HepG2 (cell line): ENCODE results near the gene ICAM3. TPM values are rescaled to one million over a fixed set of nuclear protein-coding genes. Genes with fewer than 3 reads are reported as not detected.

Experiments
- HDAC1 ChIP-seq: sonication (generic); formaldehyde crosslinking; IDR thresholded peaks from 2 replicates; pipeline ENCODE4 v1.5.1; 2020; ENCODE audit warnings: mild to moderate bottlenecking, missing genetic modification reagents
- HIVEP1 ChIP-seq: sonication (generic); formaldehyde crosslinking; IDR thresholded peaks from 2 replicates; pipeline ENCODE4 v1.4.0; 2020; ENCODE audit warnings: mild to moderate bottlenecking, missing genetic modification reagents
- IRF2 ChIP-seq: IDR thresholded peaks from 2 replicates; pipeline ENCODE4 v1.6.1; 2018; ENCODE audit warnings: missing genetic modification reagents, missing compliant biosample characterization
- MYNN ChIP-seq: sonication (generic); formaldehyde crosslinking; IDR thresholded peaks from 2 replicates; pipeline ENCODE4 v1.4.0; 2020; ENCODE audit warnings: mild to moderate bottlenecking, low read depth, missing genetic modification reagents
- NR2F6 ChIP-seq, 2 experiments: IDR thresholded peaks; 2 replicates each; pipeline ENCODE4 v1.6.1; 2016; ENCODE audit warnings: antibody characterized with exemption in 1 of 2, mild to moderate bottlenecking in 1 of 2
- PCBP2 ChIP-seq: fragments of 200-400 bp; formaldehyde crosslinking; optimal IDR thresholded peaks from 2 replicates; pipeline ENCODE3; 2018; ENCODE audit warnings: low read length, low read depth; ENCODE audit not compliant: poor library complexity, severe bottlenecking
- THYN1 ChIP-seq: sonication (generic); formaldehyde crosslinking; IDR thresholded peaks from 2 replicates; pipeline ENCODE4 v1.8.1; 2023; ENCODE audit warnings: low read depth, mild to moderate bottlenecking, moderate library complexity, missing genetic modification reagents, borderline replicate concordance
- ZFP41 ChIP-seq: sonication (generic); formaldehyde crosslinking; IDR thresholded peaks from 2 replicates; pipeline ENCODE4 v1.4.0; 2020; ENCODE audit warnings: mild to moderate bottlenecking, missing genetic modification reagents, borderline replicate concordance
- ZKSCAN1 ChIP-seq: fragments of 150-350 bp; IDR thresholded peaks from 2 replicates; pipeline ENCODE4 v1.6.1; 2014; ENCODE audit warnings: low read length
- ZNF20 ChIP-seq: sonication (generic); formaldehyde crosslinking; IDR thresholded peaks from 2 replicates; pipeline ENCODE4 v1.4.0; 2020; ENCODE audit warnings: mild to moderate bottlenecking, moderate library complexity, missing genetic modification reagents
- ZNF432 ChIP-seq: sonication (generic); formaldehyde crosslinking; IDR thresholded peaks from 2 replicates; pipeline ENCODE4 v1.5.0; 2020; ENCODE audit warnings: missing genetic modification reagents, mild to moderate bottlenecking, borderline replicate concordance
- ZNF501 ChIP-seq: sonication (generic); formaldehyde crosslinking; IDR thresholded peaks from 2 replicates; pipeline ENCODE4 v1.5.1; 2020; ENCODE audit warnings: mild to moderate bottlenecking, moderate library complexity, missing genetic modification reagents
- ZNF572 ChIP-seq: sonication (generic); formaldehyde crosslinking; IDR thresholded peaks from 2 replicates; pipeline ENCODE4 v1.5.1; 2020; ENCODE audit warnings: mild to moderate bottlenecking, missing genetic modification reagents
- ZSCAN12 ChIP-seq: sonication (generic); formaldehyde crosslinking; IDR thresholded peaks from 2 replicates; pipeline ENCODE4 v1.9.0; 2021; ENCODE audit warnings: mild to moderate bottlenecking, missing genetic modification reagents
- polyA plus RNA-seq, 8 experiments: library from polyadenylated mRNA; depleted of rRNA in 3 of 8; stranded (reverse) in 7 of 8; unstranded in 1 of 8; fragments of >200 nt; fragmentation: Illumina TruSeq in 4 of 8; extraction: Trizol in 4 of 8; gene quantifications; 2 replicates each; pipeline versions ENCODE4 v1.2.1 to v1.2.3, GENCODE V29; 2011 to 2016; ENCODE audit warnings: low read depth in 4 of 8, missing spikeins in 1 of 8, mixed read lengths in 1 of 8; ENCODE audit not compliant: insufficient read depth in 1 of 8
- total RNA-seq, 5 experiments: library from RNA; depleted of rRNA; stranded (reverse); fragments of >200 nt; fragmentation: Illumina TruSeq; extraction: Trizol; gene quantifications; 2 replicates each; pipeline ENCODE4 v1.2.3, GENCODE V29; 2016; ENCODE audit warnings: low read depth in 1 of 5
- TF ChIP-seq, protein P1 (sequence below): sonication (generic); formaldehyde crosslinking; IDR thresholded peaks from 2 replicates; pipeline ENCODE4 v1.5.1; 2020; ENCODE audit warnings: mild to moderate bottlenecking, missing genetic modification reagents, moderate library complexity
- TF ChIP-seq, protein P2 (sequence below): sonication (generic); formaldehyde crosslinking; IDR thresholded peaks from 2 replicates; pipeline ENCODE4 v1.5.0; 2020; ENCODE audit warnings: missing genetic modification reagents, mild to moderate bottlenecking, borderline replicate concordance
- TF ChIP-seq, protein P3 (sequence below): sonication (generic); formaldehyde crosslinking; IDR thresholded peaks from 2 replicates; pipeline ENCODE4 v1.4.0; 2020; ENCODE audit warnings: missing genetic modification reagents, mild to moderate bottlenecking, borderline replicate concordance
- TF ChIP-seq, protein P4 (sequence below): sonication (generic); formaldehyde crosslinking; IDR thresholded peaks from 2 replicates; pipeline ENCODE4 v1.4.0; 2020; ENCODE audit warnings: missing genetic modification reagents, borderline replicate concordance
- TF ChIP-seq, protein P5 (sequence below): sonication (generic); formaldehyde crosslinking; IDR thresholded peaks from 2 replicates; pipeline ENCODE4 v1.4.0; 2020; ENCODE audit warnings: missing genetic modification reagents

ICAM3 gene
- total and polyA plus RNA-seq, 2 of the 13 experiments (the other 11 are each of a cell fraction or from before 2014, with no cell fraction given): 14.1 to 21.0 TPM

DNA sequence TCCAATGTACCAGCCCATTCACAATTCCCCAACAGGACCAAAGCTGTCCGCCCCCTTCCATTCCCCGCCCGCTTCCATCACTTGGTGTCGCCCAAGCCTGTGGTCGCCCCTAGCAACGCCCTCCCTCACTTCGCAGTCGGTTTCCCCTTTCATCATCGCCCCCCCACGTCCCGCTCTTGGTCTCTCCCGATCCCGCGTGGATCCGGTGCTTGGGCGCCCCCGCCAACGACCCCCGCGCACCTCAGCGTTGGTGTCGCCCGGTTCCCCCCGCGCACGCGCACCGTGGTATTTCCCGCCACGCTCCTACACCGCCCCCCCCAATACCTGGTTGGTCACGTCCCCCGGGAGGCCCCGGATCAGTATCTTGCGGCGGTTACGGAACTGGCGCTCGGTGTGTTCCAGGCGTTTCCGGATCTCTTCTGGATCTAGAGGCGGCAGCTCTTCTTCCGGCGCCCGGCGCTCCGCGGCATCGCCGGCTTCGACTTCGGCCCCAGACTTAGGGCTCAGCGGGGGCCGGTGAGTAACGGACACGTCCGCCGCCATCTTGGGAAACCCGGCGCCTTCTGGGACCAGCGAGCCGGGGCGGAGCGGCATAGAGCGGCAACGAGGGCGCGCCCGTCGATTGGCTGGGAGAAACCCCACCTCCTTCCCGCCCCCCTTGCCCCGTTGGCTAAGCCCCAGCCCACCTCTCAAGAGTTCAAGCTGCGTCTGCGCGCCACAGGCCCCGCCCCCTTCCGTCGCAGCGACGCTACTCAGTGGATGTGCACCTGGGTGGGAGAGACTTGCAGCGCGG is 6.3 kb downstream of the ICAM3 start, which contains the start of gene RAVER1 (continued):
- TF ChIP-seq MYNN: peak; percentile 39; the same call in 1 of the 2 replicates
- TF ChIP-seq, protein P1, sequence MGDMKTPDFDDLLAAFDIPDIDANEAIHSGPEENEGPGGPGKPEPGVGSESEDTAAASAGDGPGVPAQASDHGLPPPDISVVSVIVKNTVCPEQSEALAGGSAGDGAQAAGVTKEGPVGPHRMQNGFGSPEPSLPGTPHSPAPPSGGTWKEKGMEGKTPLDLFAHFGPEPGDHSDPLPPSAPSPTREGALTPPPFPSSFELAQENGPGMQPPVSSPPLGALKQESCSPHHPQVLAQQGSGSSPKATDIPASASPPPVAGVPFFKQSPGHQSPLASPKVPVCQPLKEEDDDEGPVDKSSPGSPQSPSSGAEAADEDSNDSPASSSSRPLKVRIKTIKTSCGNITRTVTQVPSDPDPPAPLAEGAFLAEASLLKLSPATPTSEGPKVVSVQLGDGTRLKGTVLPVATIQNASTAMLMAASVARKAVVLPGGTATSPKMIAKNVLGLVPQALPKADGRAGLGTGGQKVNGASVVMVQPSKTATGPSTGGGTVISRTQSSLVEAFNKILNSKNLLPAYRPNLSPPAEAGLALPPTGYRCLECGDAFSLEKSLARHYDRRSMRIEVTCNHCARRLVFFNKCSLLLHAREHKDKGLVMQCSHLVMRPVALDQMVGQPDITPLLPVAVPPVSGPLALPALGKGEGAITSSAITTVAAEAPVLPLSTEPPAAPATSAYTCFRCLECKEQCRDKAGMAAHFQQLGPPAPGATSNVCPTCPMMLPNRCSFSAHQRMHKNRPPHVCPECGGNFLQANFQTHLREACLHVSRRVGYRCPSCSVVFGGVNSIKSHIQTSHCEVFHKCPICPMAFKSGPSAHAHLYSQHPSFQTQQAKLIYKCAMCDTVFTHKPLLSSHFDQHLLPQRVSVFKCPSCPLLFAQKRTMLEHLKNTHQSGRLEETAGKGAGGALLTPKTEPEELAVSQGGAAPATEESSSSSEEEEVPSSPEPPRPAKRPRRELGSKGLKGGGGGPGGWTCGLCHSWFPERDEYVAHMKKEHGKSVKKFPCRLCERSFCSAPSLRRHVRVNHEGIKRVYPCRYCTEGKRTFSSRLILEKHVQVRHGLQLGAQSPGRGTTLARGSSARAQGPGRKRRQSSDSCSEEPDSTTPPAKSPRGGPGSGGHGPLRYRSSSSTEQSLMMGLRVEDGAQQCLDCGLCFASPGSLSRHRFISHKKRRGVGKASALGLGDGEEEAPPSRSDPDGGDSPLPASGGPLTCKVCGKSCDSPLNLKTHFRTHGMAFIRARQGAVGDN (CRISPR knock-in tag): peak; percentile 76
- TF ChIP-seq PCBP2: no peak
- peak; percentile 91 for TF ChIP-seq HDAC1 (CRISPR knock-in tag)
- TF ChIP-seq, protein P2, sequence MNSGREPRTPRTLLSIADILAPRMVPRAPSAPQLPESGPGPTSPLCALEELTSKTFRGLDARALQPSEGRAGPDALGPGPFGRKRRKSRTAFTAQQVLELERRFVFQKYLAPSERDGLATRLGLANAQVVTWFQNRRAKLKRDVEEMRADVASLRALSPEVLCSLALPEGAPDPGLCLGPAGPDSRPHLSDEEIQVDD (CRISPR knock-in tag): no peak
- no peak for TF ChIP-seq ZKSCAN1
- no peak for TF ChIP-seq ZNF432 (CRISPR knock-in tag)
- TF ChIP-seq, protein P3, sequence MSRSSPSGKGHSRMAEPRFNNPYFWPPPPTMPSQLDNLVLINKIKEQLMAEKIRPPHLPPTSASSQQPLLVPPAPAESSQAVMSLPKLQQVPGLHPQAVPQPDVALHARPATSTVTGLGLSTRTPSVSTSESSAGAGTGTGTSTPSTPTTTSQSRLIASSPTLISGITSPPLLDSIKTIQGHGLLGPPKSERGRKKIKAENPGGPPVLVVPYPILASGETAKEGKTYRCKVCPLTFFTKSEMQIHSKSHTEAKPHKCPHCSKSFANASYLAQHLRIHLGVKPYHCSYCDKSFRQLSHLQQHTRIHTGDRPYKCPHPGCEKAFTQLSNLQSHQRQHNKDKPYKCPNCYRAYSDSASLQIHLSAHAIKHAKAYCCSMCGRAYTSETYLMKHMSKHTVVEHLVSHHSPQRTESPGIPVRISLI (CRISPR knock-in tag): no peak
- TF ChIP-seq NR2F6 (IDR thresholded peaks at IDR 0.05): no peak
- peak; percentile 17 for TF ChIP-seq NR2F6 (CRISPR knock-in tag; IDR thresholded peaks at IDR 0.05)
- no peak; the same call in 1 of the 2 replicates for TF ChIP-seq IRF2
- TF ChIP-seq ZSCAN12 (CRISPR knock-in tag): no peak
- peak; percentile 49; the same call in 1 of the 2 replicates for TF ChIP-seq ZNF501 (CRISPR knock-in tag)
- no peak for TF ChIP-seq ZFP41 (CRISPR knock-in tag)
- no peak for TF ChIP-seq ZNF20 (CRISPR knock-in tag)
- TF ChIP-seq, protein P4, sequence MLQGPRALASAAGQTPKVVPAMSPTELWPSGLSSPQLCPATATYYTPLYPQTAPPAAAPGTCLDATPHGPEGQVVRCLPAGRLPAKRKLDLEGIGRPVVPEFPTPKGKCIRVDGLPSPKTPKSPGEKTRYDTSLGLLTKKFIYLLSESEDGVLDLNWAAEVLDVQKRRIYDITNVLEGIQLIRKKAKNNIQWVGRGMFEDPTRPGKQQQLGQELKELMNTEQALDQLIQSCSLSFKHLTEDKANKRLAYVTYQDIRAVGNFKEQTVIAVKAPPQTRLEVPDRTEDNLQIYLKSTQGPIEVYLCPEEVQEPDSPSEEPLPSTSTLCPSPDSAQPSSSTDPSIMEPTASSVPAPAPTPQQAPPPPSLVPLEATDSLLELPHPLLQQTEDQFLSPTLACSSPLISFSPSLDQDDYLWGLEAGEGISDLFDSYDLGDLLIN (CRISPR knock-in tag): no peak
- peak; percentile 35; the same call in 1 of the 2 replicates for TF ChIP-seq HIVEP1 (CRISPR knock-in tag)
- TF ChIP-seq THYN1 (CRISPR knock-in tag): no peak
- TF ChIP-seq, protein P5, sequence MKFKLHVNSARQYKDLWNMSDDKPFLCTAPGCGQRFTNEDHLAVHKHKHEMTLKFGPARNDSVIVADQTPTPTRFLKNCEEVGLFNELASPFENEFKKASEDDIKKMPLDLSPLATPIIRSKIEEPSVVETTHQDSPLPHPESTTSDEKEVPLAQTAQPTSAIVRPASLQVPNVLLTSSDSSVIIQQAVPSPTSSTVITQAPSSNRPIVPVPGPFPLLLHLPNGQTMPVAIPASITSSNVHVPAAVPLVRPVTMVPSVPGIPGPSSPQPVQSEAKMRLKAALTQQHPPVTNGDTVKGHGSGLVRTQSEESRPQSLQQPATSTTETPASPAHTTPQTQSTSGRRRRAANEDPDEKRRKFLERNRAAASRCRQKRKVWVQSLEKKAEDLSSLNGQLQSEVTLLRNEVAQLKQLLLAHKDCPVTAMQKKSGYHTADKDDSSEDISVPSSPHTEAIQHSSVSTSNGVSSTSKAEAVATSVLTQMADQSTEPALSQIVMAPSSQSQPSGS (CRISPR knock-in tag): no peak
- no peak for TF ChIP-seq ZNF572 (CRISPR knock-in tag)
